BLaER1 (cell line): Measurements from ENCODE around the gene ETFB.

Experiments
- H3K27ac ChIP-seq: shearing (Covaris generic); formaldehyde crosslinking; 2 replicates; pipeline ENCODE4 v1.8.1; 2022
- H3K27me3 ChIP-seq: shearing (Covaris generic); formaldehyde crosslinking; 2 replicates; pipeline ENCODE4 v1.8.1; 2022
- H3K36me3 ChIP-seq: shearing (Covaris generic); formaldehyde crosslinking; 2 replicates; pipeline ENCODE4 v1.8.1; 2022
- H3K4me1 ChIP-seq: shearing (Covaris generic); formaldehyde crosslinking; 2 replicates; pipeline ENCODE4 v1.8.1; 2022
- H3K4me2 ChIP-seq: shearing (Covaris generic); formaldehyde crosslinking; 2 replicates; pipeline ENCODE4 v1.8.1; 2022
- H3K4me3 ChIP-seq: shearing (Covaris generic); formaldehyde crosslinking; 2 replicates; pipeline ENCODE4 v1.8.1; 2022
- H3K9ac ChIP-seq: shearing (Covaris generic); formaldehyde crosslinking; 2 replicates; pipeline ENCODE4 v1.8.1; 2022
- H3K9me3 ChIP-seq: shearing (Covaris generic); formaldehyde crosslinking; 2 replicates; pipeline ENCODE4 v1.8.1; 2022
- H4K20me1 ChIP-seq: shearing (Covaris generic); formaldehyde crosslinking; 2 replicates; pipeline ENCODE4 v1.8.1; 2022
- Cebpa-rat ChIP-seq: shearing (Covaris generic); IDR thresholded peaks from 2 replicates; pipeline ENCODE4 v1.8.1; 2022

ETFB gene

GRCh38 chr19:51301266-51301665 lies 64.9 kb downstream of the ETFB start:
- Histone ChIP-seq H3K27ac (no peak overlapping the region), H3K4me3 (no peak overlapping the region), H3K9ac (no peak overlapping the region), H4K20me1 (no peaks in the 10 kb centered on the region), H3K4me1 (peaks cover 3% of the 10 kb centered on the region), H3K9me3 (peaks cover 21% of the 10 kb centered on the region), H3K4me2 (no peak overlapping the region), H3K27me3 (no peaks in the 10 kb centered on the region), H3K36me3 (no peaks in the 10 kb centered on the region)
- TF ChIP-seq Cebpa-rat = no peak

- Histone ChIP-seq H3K4me1 (peaks cover 42% of the 10 kb centered on the region), H4K20me1 (no peaks in the 10 kb centered on the region), H3K4me2 (no peak overlapping the region), H3K9ac (no peak overlapping the region), H3K27me3 (no peaks in the 10 kb centered on the region), H3K36me3 (no peaks in the 10 kb centered on the region), H3K4me3 (no peak overlapping the region), H3K9me3 (peaks cover 6% of the 10 kb centered on the region; the same call in 1 of the 2 replicates), H3K27ac (no peak overlapping the region)
- no peak for TF ChIP-seq Cebpa-rat
These were observed 68.8 kb downstream of the ETFB start for GRCh38 chr19:51297406-51297805.

- peak overlapping the region; percentile 90; the same call in 1 of the 2 replicates for H3K27ac ChIP-seq
- H3K9me3 ChIP-seq = peaks cover under 1% of the 10 kb centered on the region; the same call in 1 of the 2 replicates
- H3K27me3 ChIP-seq = no peaks in the 10 kb centered on the region
- peaks cover 51% of the 10 kb centered on the region for H3K4me1 ChIP-seq
- H4K20me1 ChIP-seq = no peaks in the 10 kb centered on the region
- no peak overlapping the region for H3K4me3 ChIP-seq
- TF ChIP-seq Cebpa-rat = no peak
- H3K36me3 ChIP-seq = no peaks in the 10 kb centered on the region
- peak overlapping the region; percentile 78; the same call in 1 of the 2 replicates for H3K9ac ChIP-seq
- H3K4me2 ChIP-seq = peak overlapping the region; percentile 91
These were observed 69.7 kb downstream of the ETFB start for GRCh38 chr19:51296336-51297093.

- H3K4me2 ChIP-seq = peak overlapping the region; percentile 91
- H3K4me1 ChIP-seq = peaks cover 56% of the 10 kb centered on the region
- H3K9me3 ChIP-seq = peaks cover 4% of the 10 kb centered on the region; the same call in 1 of the 2 replicates
- peak overlapping the region; percentile 62 for H3K4me3 ChIP-seq
- peak overlapping the region; percentile 90 for H3K27ac ChIP-seq
- H4K20me1 ChIP-seq = no peaks in the 10 kb centered on the region
- no peaks in the 10 kb centered on the region for H3K27me3 ChIP-seq
- TF ChIP-seq Cebpa-rat = no peak
- peak overlapping the region; percentile 78 for H3K9ac ChIP-seq
- H3K36me3 ChIP-seq = no peaks in the 10 kb centered on the region
These were observed 70.6 kb downstream of the ETFB start for GRCh38 chr19:51295382-51296126.
